Left renal pelvis (tissue), 4 donors: Measurements from ENCODE around the gene SMYD3. TPM values are rescaled to one million over a fixed set of nuclear protein-coding genes. Genes with fewer than 3 reads are reported as not detected.
"Not testable (repeated sequence)": the region's sequence is repeated elsewhere in the genome, so short reads cannot be mapped to it uniquely, and the experiment has no call there.

ENCODE experiments used
- DNase-seq, 4 donors: peaks; one replicate each; pipeline ENCODE4 v3.0.0-alpha.2; 2013; ENCODE audit warnings: low read depth in 4 of 4, low spot score in 3 of 4
- polyA plus RNA-seq, 4 donors: library from polyadenylated mRNA; unstranded; fragments of 120-200 nt; gene quantifications; one replicate each; pipeline ENCODE4 v1.2.1, GENCODE V29; 2013; ENCODE audit not compliant: insufficient read length in 4 of 4

SMYD3 gene
- polyA plus RNA-seq, 4 donors = 13.6 to 30.5 (median 25.7) TPM

- DNase-seq = no peak
Observed at GRCh38 chr1:246367041-246367440, 140.0 kb downstream of the SMYD3 start.

DNA sequence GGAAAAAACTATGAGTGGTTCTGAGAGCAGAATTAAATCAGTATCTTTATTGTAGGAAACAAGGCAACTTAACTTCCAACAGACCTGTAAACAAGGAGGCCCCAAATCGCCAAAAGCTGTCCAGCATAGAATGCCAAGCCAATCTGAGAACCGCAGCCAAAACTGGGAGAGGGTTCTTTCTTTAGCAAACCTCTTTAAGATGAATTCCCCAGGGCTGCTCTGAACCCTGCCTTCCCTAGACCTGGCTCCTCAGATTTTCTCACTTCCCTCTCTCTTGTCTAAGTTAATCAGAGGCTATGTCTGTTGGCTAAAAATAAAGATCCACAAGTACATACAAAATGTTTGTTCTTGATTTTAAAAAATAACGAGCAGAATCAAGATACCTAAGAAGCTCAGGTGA, 141.4 kb downstream of the SMYD3 start:
- no peak for DNase-seq

DNA sequence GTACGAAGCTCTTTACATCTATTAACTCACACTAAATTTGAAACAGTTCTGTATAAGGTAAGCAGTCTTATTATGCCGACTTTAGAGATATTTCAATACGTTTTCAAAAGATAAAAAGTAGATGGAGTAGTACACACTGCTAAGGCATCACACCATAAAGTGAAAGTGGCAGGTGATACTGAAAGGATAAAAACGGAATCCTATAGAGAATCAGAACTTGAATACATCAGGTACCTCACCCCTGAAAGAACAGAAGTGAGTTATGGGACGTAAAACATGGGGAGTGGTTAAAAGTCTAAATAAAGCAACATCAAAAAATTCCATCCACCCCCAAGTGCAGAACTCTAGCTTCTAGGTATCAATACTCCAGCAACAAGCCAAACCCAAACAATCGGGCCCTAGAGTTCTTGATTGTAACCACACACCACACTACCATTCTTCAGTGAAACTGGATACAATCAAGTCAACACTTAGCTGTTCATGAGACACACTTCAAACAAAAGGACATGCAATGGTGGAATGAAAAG, 142.6 kb downstream of the SMYD3 start:
- DNase-seq = no peak

DNA sequence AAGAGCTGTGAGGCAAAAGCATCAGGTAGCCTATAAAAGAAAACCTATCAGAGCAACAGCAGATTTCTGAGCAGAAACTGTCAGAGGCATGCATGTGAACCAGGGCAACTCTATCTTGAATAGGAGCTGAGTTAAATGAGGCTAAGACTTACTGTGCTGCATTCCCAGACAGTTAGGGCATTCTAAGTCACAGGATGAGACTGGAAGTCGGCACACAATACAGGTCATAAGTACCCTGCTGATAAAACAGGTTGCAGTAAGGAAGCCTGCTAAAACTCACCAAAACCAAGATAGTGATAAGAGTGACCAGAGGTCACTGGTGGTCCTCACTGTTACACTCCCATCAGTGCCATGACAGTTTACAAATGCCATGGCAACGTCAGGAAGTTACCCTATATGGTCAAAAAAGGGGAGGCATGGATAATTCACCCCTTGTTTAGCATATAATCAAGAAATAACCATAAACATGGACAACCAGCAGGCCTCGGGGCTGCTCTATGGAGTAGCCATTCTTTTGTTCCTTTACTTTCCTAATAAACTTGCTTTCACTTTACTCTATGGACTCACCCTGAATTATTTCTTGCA, 150.0 kb downstream of the SMYD3 start:
- not testable (repeated sequence) for DNase-seq

DNA sequence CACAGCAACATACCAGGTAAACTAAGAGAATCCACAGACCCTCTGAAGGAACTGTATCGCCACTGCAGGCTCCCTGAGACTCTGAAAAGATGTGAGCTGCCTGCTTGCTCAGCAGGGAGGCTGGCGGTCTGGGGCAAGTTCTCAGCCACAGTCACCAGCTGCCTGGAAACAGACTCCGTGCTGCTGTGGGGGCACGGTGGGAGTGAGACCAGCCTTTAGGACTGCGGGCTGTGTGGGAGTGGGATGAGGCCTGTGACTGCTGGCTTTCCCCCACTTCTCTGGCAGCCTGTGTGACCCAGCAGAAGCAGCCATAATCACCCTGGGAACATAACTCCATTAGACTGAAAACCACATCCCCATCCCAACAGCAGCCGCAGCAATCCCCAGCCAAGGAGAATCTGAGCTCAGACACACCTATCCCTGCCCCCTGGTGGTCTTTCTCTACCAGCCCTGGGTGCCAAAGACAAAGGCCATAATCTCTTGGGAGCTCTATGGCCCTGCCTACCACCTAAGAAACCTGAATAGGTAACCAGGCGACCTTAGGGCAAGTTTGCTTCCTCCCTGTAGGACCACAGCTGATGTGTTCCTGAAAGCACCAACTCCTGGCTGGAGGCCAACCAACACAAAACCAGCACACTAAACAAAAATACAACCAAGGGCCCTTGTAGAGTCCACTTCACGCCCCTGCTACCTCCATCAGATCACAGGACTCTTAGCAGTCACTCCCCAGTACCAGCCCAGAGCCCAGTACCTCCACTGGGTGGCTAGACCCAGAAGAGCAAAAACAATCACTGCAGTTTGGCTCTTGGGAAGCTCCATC, 151.5 kb downstream of the SMYD3 start:
- no peak for DNase-seq

DNA sequence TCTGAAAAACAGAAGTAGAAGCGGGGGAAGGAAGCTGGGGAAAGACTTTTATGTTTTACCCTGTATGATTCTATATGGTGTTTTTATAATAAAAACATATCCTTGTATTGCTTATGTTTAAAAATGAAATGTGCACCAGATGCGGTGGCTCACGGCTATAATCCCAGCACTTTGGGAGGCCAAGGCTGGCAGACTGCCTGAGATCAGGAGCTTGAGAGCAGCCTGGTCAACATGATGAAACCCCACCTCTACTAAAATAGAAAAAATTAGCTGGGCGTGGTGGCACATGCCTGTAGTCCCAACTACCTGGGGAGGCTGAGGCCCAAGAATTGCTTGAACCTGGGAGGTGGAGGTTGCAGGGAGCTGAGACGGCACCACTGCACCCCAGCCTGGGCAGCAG, 155.4 kb downstream of the SMYD3 start:
- no peak for DNase-seq

- DNase-seq = no peak
Observed at GRCh38 chr1:246350745-246351144, 156.3 kb downstream of the SMYD3 start.

DNA sequence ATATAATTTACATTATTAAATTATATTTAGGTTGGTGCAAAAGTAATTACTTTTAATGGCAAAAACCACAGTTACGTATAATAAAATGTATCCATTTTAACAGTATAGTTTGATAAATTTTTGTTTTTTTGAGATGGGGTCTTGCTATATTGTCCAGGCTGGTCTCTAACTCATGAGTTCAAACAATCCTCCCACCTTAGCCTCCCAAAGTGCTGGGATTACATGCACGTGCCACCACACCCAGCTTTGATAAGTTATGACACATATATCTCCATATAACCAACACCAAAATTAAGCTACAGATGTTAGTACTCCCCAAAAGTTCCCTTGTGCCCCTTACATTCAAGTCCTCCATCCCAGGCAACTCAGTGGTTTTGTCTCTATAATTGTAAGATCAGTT, 163.1 kb downstream of the SMYD3 start:
- no peak for DNase-seq

DNA sequence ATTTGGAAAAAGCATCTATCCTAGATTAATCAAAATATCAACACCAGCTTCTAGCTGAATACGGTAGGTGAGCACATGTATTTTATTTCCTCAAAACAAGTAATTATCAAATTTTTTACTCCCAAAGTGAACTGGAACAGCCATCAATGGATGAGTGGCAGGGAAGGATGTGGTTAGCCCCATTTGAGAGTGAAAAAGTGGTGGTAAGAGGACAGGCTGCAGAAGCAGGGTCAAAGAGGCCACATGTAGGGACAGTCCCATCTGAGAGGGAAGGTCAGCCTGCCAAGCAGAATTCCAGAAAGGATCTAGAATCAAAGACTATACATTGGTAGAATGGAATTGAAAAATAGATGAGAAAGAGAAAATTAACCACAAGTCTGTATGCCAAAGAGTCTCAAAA, 163.8 kb downstream of the SMYD3 start:
- no peak for DNase-seq

DNA sequence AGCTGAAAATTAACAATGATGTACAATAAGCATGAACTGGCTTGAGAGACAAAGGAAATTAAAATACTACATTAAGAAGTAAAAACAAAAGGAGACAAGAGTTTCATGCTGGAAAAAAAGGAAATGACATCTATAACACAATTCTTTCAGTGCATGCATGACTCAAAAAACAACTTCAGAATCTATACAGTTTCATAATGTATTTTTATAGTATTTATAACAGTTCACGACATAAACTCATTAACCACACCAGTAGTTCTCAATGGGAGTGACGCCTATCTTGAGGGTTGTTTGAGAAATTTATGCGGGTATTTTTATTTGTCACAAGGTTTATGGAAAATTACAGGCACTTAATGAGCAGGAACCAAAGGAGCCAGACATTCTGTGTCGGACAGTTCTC, 168.5 kb downstream of the SMYD3 start:
- no peak for DNase-seq

GRCh38 chr1:246338098-246338497, 169.0 kb downstream of the SMYD3 start:
- DNase-seq = no peak

GRCh38 chr1:246335151-246335550, 171.9 kb downstream of the SMYD3 start:
- no peak for DNase-seq

DNA sequence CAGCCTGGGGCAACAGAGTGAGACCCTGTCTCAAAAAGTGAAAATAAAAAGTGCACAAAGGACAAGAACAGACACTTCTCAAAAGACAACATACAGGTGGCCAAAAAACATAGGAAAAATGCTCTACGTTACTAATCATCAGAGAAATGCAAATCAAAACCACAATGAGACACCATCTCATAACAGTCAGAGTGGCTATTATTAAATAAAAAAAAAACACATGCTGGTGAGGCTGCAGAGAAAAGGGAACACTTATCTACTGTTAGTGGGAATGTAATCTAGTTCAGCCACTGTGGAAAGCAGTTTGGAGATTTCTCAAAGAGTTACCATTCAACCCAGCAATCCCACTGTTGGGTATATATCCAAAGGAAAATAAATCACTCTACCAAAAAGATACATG, 173.2 kb downstream of the SMYD3 start:
- no peak for DNase-seq

DNA sequence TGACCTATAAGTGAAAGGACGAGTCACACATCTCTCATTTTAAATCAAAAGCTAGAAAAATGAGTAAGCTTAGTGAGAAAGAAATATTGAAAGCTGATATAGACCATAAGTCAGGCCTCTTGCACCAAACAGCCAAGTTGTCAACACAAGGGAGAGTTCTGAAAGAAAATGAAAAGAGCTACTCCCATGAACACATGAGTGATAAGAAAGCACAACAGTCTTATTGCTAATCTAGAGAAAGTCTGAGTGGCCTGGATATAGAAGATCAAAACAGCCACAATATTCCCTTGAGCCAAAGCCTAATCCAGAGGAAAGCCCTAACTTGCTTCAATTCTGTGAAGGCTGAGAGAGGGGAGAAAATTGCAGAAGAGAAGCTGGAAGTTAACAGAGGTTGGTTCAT, 175.0 kb downstream of the SMYD3 start:
- no peak for DNase-seq

DNA sequence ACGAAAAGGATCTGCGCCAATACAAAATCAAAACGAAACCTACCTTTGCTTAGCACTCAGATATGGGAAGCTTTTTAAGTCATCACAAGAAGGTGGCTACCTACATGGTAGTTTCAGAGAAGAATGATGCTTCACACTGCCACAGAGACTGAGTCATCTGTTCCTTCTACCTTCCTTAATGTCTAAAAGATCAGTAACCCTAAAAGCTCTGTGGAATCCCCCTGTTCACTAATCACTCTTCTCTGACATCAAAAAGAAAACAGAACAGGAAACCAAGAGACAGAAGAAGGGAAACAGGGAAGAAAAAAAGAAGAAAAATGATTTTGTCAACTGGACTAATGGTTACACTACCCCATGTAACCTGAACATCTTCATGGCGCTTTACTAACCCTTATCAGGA, 177.2 kb downstream of the SMYD3 start:
- DNase-seq = no peak

GRCh38 chr1:246329292-246329691, 177.8 kb downstream of the SMYD3 start:
- not testable (repeated sequence) for DNase-seq

- no peak for DNase-seq
Observed at GRCh38 chr1:246324711-246325110, 182.4 kb downstream of the SMYD3 start.

DNA sequence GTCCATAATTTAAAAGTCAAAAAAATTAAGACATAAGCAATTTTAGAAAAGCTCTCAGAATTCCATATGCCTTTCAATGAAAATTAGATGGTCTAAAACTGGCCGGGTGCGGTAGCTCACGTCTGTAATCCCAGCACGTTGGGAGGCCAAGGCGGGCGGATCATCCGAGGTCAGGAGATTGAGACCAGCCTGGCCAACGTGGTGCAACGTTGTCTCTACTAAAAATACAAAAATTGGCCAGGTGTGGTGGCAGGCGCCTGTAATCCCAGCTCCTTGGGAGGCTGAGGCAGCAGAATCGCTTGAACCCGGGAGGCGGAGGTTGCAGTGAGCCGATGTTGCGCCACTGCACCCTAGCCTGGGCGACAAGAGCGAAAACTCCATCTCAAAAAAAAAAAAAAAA, 183.0 kb downstream of the SMYD3 start:
- DNase-seq = not testable (repeated sequence)

DNA sequence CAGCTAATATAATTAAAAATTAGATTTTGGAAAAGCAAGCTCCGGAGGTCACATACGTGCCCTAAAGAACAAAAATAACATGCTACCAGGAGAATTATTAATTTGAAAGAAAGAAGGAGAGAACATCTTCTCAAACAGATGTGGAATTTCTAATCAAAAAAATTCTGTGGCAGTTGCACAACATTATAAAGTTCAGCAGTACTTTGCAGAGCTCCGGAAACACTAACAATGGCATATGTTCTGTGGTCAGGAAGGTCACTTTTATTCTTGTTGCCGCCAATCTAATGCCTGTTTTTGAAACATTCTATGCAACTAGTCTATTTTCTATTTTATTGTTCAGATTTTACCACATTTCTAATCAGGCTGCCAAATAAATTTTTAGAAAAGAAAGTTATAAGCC, 186.8 kb downstream of the SMYD3 start:
- DNase-seq = no peak

- no peak for DNase-seq
Observed at GRCh38 chr1:246319083-246319714, 187.9 kb downstream of the SMYD3 start.

GRCh38 chr1:246318622-246319021, 188.5 kb downstream of the SMYD3 start:
- no peak for DNase-seq

GRCh38 chr1:246318036-246318359, 189.1 kb downstream of the SMYD3 start:
- no peak for DNase-seq
